GM12874 (cell line): ENCODE data around the gene CEACAM4.

Experiments used
- TF ChIP-seq, protein P1 (sequence below): IDR thresholded peaks from 2 replicates; pipeline ENCODE4 v1.5.1; 2011; ENCODE audit warnings: low read depth, mild to moderate bottlenecking, control low read depth, low read length, moderate library complexity; ENCODE audit not compliant: insufficient read depth

Gene CEACAM4

GRCh38 chr19:41626877-41627276 is at the start of gene CEACAM4:
TSS of gene CEACAM4 (minus strand) at chr19:41627074. CDS start at chr19:41626963, 111 bp downstream.
- TF ChIP-seq, protein P1, sequence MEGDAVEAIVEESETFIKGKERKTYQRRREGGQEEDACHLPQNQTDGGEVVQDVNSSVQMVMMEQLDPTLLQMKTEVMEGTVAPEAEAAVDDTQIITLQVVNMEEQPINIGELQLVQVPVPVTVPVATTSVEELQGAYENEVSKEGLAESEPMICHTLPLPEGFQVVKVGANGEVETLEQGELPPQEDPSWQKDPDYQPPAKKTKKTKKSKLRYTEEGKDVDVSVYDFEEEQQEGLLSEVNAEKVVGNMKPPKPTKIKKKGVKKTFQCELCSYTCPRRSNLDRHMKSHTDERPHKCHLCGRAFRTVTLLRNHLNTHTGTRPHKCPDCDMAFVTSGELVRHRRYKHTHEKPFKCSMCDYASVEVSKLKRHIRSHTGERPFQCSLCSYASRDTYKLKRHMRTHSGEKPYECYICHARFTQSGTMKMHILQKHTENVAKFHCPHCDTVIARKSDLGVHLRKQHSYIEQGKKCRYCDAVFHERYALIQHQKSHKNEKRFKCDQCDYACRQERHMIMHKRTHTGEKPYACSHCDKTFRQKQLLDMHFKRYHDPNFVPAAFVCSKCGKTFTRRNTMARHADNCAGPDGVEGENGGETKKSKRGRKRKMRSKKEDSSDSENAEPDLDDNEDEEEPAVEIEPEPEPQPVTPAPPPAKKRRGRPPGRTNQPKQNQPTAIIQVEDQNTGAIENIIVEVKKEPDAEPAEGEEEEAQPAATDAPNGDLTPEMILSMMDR, result no peak

DNA sequence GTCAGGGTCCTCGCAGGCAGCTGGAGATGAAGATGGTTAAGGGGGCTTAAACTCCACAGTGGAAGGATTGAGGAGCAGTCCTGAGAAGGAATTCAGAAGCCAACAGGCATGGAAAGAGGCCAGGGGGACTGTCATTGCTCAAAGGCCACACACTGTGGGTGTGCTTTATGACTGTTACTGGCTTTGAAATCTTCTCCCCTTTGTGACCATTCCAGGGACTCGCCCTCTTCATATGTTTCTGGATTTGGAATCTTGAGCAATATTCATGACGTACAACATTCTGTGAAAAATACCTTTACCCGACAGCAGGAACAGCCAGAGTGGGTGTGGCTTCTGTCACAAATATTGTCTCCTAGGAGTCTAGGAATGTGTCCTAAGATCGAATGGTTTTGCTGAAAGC is 44.6 kb upstream of the CEACAM4 start:
- TF ChIP-seq, protein P1, result no peak

DNA sequence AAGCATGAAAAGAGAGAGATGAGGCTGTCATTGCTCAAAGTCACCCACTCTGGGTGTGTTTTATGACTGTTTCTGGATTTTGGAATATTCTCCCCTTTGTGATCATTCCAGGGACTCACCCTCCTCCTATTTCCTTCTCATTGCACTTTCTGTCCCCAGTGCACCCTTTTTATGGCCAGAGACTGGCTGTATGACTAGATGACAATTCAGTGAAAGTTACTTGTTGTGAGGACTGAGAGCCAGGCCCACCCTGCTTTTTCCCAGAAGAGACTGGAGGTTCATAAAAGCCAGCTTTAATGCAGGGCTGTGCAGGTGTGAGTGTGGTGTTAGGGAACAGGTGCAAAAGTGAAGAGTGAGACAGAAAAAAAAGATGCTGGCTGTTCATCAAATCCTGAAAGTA is 43.9 kb upstream of the CEACAM4 start:
- TF ChIP-seq, protein P1, result no peak

DNA sequence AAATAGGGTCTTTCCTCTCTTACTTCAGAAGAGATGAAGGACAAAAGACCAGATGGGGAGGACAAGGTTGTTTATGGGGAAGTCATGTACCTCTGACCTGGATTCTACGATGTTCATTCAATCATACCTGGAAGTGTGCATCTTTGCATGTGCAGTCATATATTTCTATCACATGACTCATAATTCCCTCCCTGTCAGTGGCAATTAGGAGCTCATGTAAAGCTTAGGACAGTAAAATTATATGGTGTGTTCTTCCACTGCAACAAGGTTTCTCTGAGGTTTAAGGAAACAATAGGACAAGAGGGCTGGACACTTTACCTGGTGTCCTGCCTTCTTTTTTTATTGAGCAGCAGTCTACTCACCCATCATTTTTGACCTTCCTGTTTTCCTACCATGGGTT is 41.4 kb upstream of the CEACAM4 start:
- TF ChIP-seq, protein P1, result no peak

GRCh38 chr19:41666075-41666474 is 39.2 kb upstream of the CEACAM4 start:
- TF ChIP-seq, protein P1, result no peak

DNA sequence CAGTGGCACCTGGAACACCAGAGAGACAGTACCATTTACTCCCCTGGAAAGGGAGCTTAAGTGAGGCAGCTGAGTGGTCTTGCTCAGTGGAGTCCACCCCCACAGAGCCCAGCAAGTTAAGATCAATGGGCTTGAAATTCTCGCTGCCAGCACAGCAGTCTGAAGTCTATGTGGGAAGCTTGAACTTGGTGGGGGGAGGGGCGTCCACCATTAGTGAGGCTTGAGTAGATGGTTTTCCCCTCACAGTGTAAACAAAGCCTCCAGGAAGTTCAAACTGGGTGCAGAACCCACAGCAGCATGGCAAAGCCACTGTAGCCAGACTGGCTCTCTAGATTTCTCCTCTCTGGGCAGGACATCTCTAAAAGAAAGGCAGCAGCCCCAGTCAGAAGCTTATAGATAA is 30.3 kb upstream of the CEACAM4 start:
- TF ChIP-seq, protein P1, result no peak

GRCh38 chr19:41652250-41652649 is 25.4 kb upstream of the CEACAM4 start:
- TF ChIP-seq, protein P1, result no peak

- TF ChIP-seq, protein P1, result no peak
Measured at GRCh38 chr19:41649827-41650226, 23.0 kb upstream of the CEACAM4 start.
